Upper lobe of right lung (tissue), 1 donor: ENCODE measurements around the gene FBXW8. TPM values are rescaled to one million over a fixed set of nuclear protein-coding genes. Genes with fewer than 3 reads are reported as not detected.

Experiments used
- ATAC-seq: fragments of 200-7000 bp; cut with Tn5 transposase; one replicate; pipeline ENCODE4 v1.9.1; 2020; ENCODE audit warnings: mild to moderate bottlenecking, moderate library complexity
- DNase-seq: peaks from one replicate; pipeline ENCODE4 v3.0.0-alpha.2; 2020
- H3K27ac ChIP-seq: fragments of 200-600 bp; one replicate; pipeline ENCODE4 v1.8.0; 2022
- H3K27me3 ChIP-seq: fragments of 200-600 bp; one replicate; pipeline ENCODE4 v1.8.0; 2022; ENCODE audit warnings: mild to moderate bottlenecking
- H3K36me3 ChIP-seq: fragments of 200-600 bp; one replicate; pipeline ENCODE4 v1.8.0; 2022
- H3K4me1 ChIP-seq: fragments of 200-600 bp; one replicate; pipeline ENCODE4 v1.8.0; 2022
- H3K4me3 ChIP-seq: fragments of 200-600 bp; one replicate; pipeline ENCODE4 v1.8.0; 2022; ENCODE audit warnings: mild to moderate bottlenecking
- H3K9me3 ChIP-seq: fragments of 200-600 bp; one replicate; pipeline ENCODE4 v1.8.0; 2022
- intact Hi-C: fragments of 100-400 bp; cut with DNase I; formaldehyde crosslinking; loops from one replicate; pipeline ENCODE4 v1.11.0; 2022
- total RNA-seq: library from RNA; stranded (reverse); fragmentation: NEBNext Ultra II Directional; extraction: Animal tissue kit (Norgen Biotek cat#: 25700); gene quantifications from one replicate; pipeline ENCODE4 v1.2.1, GENCODE V29; 2021
- TF ChIP-seq, protein P1 (sequence below): fragments of 200-600 bp; IDR thresholded peaks from one replicate; pipeline ENCODE4 v1.8.0; 2022; ENCODE audit warnings: antibody characterized with exemption
- donor health status: DM: no; HTN: yes; CAD: no; lungs with severe emphysema.

FBXW8 gene
- total RNA-seq, 1 donor from 2014 or later = 16.8 TPM

DNA sequence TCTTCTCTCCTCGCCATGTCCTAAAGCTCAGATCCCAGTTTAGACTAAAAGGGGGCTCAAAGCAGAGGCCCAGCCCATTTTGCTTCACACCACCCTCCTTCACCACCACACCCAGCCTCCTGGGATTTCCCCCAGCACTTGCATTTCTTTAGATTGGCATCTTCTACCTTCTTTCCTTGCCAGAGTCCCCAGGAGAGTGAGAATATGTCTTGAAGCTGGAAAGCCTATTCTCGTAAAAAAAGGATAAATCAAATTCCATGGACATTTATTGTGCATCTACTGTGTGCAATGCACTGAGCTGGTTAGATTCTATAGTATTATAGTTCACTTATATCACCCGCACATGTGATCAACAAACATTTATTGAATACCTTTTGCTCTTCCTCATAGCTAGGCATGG, 10.2 kb downstream of the FBXW8 start:
- Histone ChIP-seq H3K4me1 (peaks cover 10% of the 10 kb centered on the region), H3K27me3 (no peaks in the 10 kb centered on the region), H3K9me3 (no peaks in the 10 kb centered on the region), H3K27ac (no peak overlapping the region), H3K4me3 (no peak overlapping the region), H3K36me3 (no peaks in the 10 kb centered on the region)
- ATAC-seq (no peak), DNase-seq (no peak)
- intact Hi-C loops = no loop called here
- TF ChIP-seq, protein P1, sequence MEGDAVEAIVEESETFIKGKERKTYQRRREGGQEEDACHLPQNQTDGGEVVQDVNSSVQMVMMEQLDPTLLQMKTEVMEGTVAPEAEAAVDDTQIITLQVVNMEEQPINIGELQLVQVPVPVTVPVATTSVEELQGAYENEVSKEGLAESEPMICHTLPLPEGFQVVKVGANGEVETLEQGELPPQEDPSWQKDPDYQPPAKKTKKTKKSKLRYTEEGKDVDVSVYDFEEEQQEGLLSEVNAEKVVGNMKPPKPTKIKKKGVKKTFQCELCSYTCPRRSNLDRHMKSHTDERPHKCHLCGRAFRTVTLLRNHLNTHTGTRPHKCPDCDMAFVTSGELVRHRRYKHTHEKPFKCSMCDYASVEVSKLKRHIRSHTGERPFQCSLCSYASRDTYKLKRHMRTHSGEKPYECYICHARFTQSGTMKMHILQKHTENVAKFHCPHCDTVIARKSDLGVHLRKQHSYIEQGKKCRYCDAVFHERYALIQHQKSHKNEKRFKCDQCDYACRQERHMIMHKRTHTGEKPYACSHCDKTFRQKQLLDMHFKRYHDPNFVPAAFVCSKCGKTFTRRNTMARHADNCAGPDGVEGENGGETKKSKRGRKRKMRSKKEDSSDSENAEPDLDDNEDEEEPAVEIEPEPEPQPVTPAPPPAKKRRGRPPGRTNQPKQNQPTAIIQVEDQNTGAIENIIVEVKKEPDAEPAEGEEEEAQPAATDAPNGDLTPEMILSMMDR = no peak

DNA sequence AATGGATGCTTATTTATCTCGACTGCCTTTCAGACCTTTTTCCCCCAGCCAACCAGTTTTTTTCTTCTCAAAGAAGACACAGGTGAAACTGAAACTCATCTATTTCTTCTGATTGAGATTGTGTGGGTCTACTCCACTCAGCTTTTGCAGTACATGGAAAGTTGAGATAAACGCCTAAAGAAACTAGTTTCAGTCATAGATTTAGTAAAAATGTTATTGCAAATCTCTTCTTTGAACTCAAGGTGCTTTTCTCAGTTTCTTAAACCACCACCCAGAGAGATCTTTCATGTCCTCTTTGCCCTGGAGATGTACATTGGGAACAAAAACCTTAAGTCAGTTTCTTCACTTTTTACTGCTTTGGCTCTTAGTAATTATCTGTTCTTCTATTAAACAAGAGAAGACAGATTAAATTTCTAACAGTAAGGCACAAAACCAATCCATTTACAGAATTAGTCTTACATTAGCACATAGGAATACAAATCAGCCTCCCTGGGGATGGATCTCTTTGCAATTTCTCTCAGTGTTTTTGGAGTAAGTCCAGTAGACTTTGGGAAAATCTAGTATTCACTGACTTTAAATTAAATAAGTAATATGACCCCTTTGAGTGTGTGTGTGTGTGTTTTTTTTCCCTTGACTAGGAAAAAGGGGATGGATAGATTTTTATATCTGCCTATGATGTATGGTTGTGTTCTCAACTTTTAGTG, 11.6 kb downstream of the FBXW8 start:
- DNase-seq (no peak), ATAC-seq (no peak)
- intact Hi-C loops = no loop called here
- Histone ChIP-seq H3K27me3 (no peaks in the 10 kb centered on the region), H3K27ac (no peak overlapping the region), H3K9me3 (no peaks in the 10 kb centered on the region), H3K4me3 (no peak overlapping the region), H3K4me1 (no peaks in the 10 kb centered on the region), H3K36me3 (no peaks in the 10 kb centered on the region)
- TF ChIP-seq, protein P1 = no peak

GRCh38 chr12:116924558-116925453, 14.1 kb downstream of the FBXW8 start:
- H3K9me3 ChIP-seq = no peaks in the 10 kb centered on the region
- H3K4me1 ChIP-seq = no peaks in the 10 kb centered on the region
- no peak overlapping the region for H3K4me3 ChIP-seq
- TF ChIP-seq, protein P1 = no peak
- intact Hi-C loops = no loop called here
- ATAC-seq (no peak), DNase-seq (no peak)
- peaks cover 18% of the 10 kb centered on the region for H3K36me3 ChIP-seq
- no peaks in the 10 kb centered on the region for H3K27me3 ChIP-seq
- no peak overlapping the region for H3K27ac ChIP-seq

DNA sequence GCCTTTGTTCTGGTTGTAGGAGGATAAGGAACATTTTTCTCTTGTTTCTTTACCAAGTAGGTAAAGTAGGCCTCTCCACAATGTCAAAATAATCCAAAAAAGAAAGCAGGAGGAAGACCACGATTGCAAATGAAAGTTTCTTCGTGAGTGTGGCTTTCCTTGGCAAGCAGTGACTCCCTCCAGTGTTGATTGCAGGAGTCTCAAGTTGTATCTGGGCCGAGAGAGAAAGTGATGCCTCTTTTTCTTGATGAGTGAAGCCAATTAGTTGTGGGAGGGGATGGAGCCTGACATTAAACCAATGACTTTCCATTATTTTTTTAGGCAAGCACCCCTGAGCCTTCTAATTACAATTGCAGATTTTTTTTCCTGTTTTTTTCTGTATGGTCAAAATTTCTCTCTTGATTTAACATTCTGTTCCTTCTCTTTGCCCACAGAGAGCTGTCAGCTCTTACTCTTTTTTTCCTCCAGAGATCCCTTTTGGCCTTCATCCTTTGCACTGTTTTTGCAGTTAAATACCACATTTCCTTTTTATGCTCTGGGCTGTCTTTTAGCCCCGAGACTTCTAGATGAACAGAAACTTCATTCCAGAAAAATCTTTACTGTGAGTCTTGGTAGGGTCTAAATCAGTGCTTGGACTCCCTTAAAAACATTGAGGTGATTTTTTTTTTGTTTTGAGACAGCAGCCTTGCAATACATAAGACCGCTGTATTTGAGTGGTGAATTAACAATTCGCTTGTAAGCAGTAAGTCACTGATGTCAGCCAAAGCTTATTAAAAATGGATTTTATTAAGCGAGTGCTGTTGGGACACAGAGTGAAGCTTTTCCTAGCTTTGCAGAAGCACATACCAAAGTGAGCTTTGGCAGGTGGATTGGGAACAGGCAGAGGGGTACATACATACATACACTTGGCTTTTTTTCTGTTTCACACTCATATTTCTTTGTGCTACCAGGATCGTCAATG, 15.8 kb downstream of the FBXW8 start:
- H3K27me3 ChIP-seq = no peaks in the 10 kb centered on the region
- H3K27ac ChIP-seq = no peak overlapping the region
- H3K4me3 ChIP-seq = no peak overlapping the region
- H3K36me3 ChIP-seq = peaks cover 20% of the 10 kb centered on the region
- DNase-seq (no peak), ATAC-seq (no peak)
- no peaks in the 10 kb centered on the region for H3K9me3 ChIP-seq
- TF ChIP-seq, protein P1 = no peak
- H3K4me1 ChIP-seq = no peaks in the 10 kb centered on the region
- intact Hi-C loops = no loop called here

DNA sequence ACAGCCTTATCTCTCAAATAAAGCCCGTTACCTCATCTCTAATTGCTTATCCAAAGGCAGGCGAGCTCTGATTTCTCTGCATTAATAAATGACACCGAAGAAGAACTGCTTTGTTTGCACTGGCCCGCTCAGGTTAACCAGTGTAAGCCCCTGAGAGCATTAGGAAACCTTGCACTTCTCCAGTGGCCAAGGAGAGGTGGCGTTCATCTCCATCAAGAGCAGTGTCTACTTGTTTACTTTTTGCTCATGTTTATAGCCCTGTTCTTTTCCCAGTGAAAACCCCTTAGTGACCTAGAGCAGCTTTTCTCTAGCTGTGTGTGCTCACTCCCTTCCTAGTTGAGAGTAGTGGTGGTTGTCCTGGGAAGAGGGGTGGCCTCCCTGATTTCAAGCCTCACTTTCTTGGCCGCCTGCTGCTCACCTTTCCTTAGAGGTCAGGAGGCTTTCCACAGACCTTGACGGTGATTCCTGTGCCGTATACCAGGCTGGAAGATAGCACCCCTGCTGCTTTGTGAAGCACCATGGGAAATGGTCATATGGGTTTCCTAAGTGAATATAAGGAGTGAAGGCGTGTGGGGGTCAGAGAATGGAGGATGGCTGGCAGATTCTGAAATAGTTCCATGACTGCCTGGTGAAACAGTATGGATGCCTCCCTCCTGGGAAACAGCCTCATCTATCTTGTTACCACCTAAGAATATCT, 16.6 kb downstream of the FBXW8 start:
- TF ChIP-seq, protein P1 = no peak

More for the DNA sequence above, 16.6 kb downstream of the FBXW8 start:
- Histone ChIP-seq H3K4me3 (no peak overlapping the region), H3K27me3 (no peaks in the 10 kb centered on the region), H3K4me1 (no peaks in the 10 kb centered on the region), H3K9me3 (no peaks in the 10 kb centered on the region), H3K36me3 (peaks cover 20% of the 10 kb centered on the region), H3K27ac (no peak overlapping the region)
- DNase-seq (no peak), ATAC-seq (no peak)
- intact Hi-C loops = no loop called here
